SK-N-SH treated with all-trans-retinoic acid at 6 μM for 48 hours (cell line): ENCODE data around the gene CBLN3.

Experiments used
- ATAC-seq: fragments of 200-7000 bp; cut with Tn5 transposase; 3 replicates; pipeline ENCODE4 v1.9.1; 2020; ENCODE audit warnings: mild to moderate bottlenecking, moderate library complexity
- ARNTL ChIP-seq: fragments of 450-650 bp; formaldehyde crosslinking; IDR thresholded peaks from 2 replicates; pipeline ENCODE4 v1.5.0; 2020; ENCODE audit warnings: low read depth, mild to moderate bottlenecking, moderate library complexity, borderline replicate concordance
- BACH2 ChIP-seq: fragments of 250-450 bp; sonication (Bioruptor Pico); IDR thresholded peaks from 2 replicates; pipeline ENCODE4 v1.9.0; 2021; ENCODE audit warnings: mild to moderate bottlenecking, borderline replicate concordance
- ESRRG ChIP-seq: fragments of 250-450 bp; sonication (Bioruptor Pico); IDR thresholded peaks from 2 replicates; pipeline ENCODE4 v1.6.1; 2021; ENCODE audit warnings: mild to moderate bottlenecking
- GLIS3 ChIP-seq: fragments of 250-450 bp; sonication (Bioruptor Pico); IDR thresholded peaks from 2 replicates; pipeline ENCODE4 v1.5.0; 2020; ENCODE audit warnings: mild to moderate bottlenecking, moderate library complexity
- ISL1 ChIP-seq: fragments of 250-450 bp; sonication (Bioruptor Pico); IDR thresholded peaks from 2 replicates; pipeline ENCODE4 v2.1.2; 2022; ENCODE audit warnings: mild to moderate bottlenecking, moderate library complexity
- RARB ChIP-seq: fragments of 250-450 bp; sonication (Bioruptor Pico); IDR thresholded peaks from 2 replicates; pipeline ENCODE4 v1.8.0; 2021; ENCODE audit warnings: mild to moderate bottlenecking, moderate library complexity
- SNAI2 ChIP-seq: fragments of 250-450 bp; sonication (Bioruptor Pico); IDR thresholded peaks from 2 replicates; pipeline ENCODE4 v1.5.0; 2020; ENCODE audit warnings: mild to moderate bottlenecking, moderate library complexity
- TCF4 ChIP-seq: fragments of 250-450 bp; sonication (Bioruptor Pico); IDR thresholded peaks from 2 replicates; pipeline ENCODE4 v1.8.0; 2021; ENCODE audit warnings: mild to moderate bottlenecking, moderate library complexity, borderline replicate concordance
- TOX ChIP-seq: fragments of 250-450 bp; sonication (Bioruptor Pico); IDR thresholded peaks from 2 replicates; pipeline ENCODE4 v1.8.0; 2021; ENCODE audit warnings: mild to moderate bottlenecking, moderate library complexity, borderline replicate concordance
- ZC3H10 ChIP-seq: fragments of 250-450 bp; sonication (Bioruptor Pico); IDR thresholded peaks from 2 replicates; pipeline ENCODE4 v1.5.1; 2021; ENCODE audit warnings: mild to moderate bottlenecking, moderate library complexity
- ZFP3 ChIP-seq: fragments of 250-450 bp; sonication (Bioruptor Pico); IDR thresholded peaks from 2 replicates; pipeline ENCODE4 v1.5.0; 2020; ENCODE audit warnings: mild to moderate bottlenecking, moderate library complexity
- ZFP30 ChIP-seq: fragments of 450-650 bp; formaldehyde crosslinking; IDR thresholded peaks from 2 replicates; pipeline ENCODE4 v1.5.0; 2022; ENCODE audit warnings: mild to moderate bottlenecking, moderate library complexity
- ZNF565 ChIP-seq: fragments of 450-650 bp; formaldehyde crosslinking; conservative IDR thresholded peaks from 2 replicates; pipeline ENCODE4 v1.5.0; 2020; ENCODE audit warnings: low read depth, mild to moderate bottlenecking, moderate library complexity
- ZNF70 ChIP-seq: fragments of 450-650 bp; formaldehyde crosslinking; IDR thresholded peaks from 2 replicates; pipeline ENCODE4 v1.5.0; 2020; ENCODE audit warnings: mild to moderate bottlenecking, moderate library complexity
- ZNF8 ChIP-seq: fragments of 450-650 bp; formaldehyde crosslinking; IDR thresholded peaks from 2 replicates; pipeline ENCODE4 v1.5.0; 2020; ENCODE audit warnings: mild to moderate bottlenecking, moderate library complexity
- TF ChIP-seq, protein P1 (sequence below): fragments of 250-450 bp; sonication (Bioruptor Pico); IDR thresholded peaks from 2 replicates; pipeline ENCODE4 v1.8.0; 2020; ENCODE audit warnings: mild to moderate bottlenecking, moderate library complexity, borderline replicate concordance
- TF ChIP-seq, protein P2 (sequence below): fragments of 250-450 bp; sonication (Bioruptor Pico); IDR thresholded peaks from 2 replicates; pipeline ENCODE4 v1.8.0; 2021; ENCODE audit warnings: low read depth, mild to moderate bottlenecking, moderate library complexity, borderline replicate concordance
- TF ChIP-seq, protein P3 (sequence below): fragments of 250-450 bp; sonication (Bioruptor Pico); IDR thresholded peaks from 2 replicates; pipeline ENCODE4 v1.5.1; 2021; ENCODE audit warnings: mild to moderate bottlenecking, moderate library complexity
- TF ChIP-seq, protein P4 (sequence below): fragments of 250-450 bp; sonication (Bioruptor Pico); IDR thresholded peaks from 2 replicates; pipeline ENCODE4 v1.5.1; 2020; ENCODE audit warnings: low read depth, mild to moderate bottlenecking, moderate library complexity

The CBLN3 gene

DNA sequence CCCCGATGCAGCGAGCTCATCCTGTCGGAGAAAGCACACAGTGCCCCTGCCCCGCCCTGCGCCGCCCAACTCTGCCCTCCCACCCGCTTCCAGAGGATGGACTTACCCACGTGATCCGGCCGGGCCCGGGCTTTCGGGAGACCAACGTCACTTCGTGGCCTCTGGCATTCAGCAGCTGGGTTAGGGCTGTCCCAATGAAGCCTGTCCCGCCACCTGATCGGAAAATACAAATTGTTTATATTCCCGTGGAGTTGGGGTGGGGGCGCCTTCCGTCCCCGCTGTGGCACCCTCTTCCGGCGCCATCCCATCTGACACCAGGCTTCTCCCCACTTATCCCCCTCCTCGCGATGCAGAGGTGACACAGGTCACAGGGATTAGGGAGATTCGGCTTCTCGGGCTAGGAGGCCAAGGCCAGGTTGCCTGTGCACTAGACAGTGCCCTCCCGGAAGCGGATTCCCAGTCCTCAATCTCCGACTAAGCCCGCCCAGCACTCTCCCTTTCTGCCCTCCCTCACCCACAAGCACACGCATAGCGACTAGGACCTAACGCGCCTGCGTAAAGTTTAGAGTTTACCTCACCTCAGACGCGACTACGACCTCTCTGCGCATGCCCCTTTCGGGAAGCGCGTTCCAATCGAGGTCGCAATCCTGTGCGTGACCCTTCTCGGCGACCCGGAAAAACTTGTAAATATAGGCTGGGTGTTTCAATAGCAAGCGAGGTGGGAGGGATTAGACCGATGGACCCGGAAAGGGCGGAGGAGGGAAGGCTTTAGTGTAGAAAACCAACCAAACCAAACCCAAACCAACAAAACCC, 13.0 kb upstream of the CBLN3 start, which contains the start of gene SDR39U1:
Gene SDR39U1 (minus strand): TSS at position 537 of the 813 bp plus-strand sequence. CDS start 7 bp downstream, at position 530.
- ATAC-seq = peak; percentile 94
- peak; percentile 94 for TF ChIP-seq ZFP3
- 0 out of 2 replicates have a peak, but pooled peaks have one; percentile 11 for TF ChIP-seq ZC3H10 (CRISPR knock-in tag)
- TF ChIP-seq, protein P1, sequence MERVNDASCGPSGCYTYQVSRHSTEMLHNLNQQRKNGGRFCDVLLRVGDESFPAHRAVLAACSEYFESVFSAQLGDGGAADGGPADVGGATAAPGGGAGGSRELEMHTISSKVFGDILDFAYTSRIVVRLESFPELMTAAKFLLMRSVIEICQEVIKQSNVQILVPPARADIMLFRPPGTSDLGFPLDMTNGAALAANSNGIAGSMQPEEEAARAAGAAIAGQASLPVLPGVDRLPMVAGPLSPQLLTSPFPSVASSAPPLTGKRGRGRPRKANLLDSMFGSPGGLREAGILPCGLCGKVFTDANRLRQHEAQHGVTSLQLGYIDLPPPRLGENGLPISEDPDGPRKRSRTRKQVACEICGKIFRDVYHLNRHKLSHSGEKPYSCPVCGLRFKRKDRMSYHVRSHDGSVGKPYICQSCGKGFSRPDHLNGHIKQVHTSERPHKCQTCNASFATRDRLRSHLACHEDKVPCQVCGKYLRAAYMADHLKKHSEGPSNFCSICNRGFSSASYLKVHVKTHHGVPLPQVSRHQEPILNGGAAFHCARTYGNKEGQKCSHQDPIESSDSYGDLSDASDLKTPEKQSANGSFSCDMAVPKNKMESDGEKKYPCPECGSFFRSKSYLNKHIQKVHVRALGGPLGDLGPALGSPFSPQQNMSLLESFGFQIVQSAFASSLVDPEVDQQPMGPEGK (CRISPR knock-in tag) = no peak
- no peak for TF ChIP-seq ESRRG (CRISPR knock-in tag)
- no peak for TF ChIP-seq ZFP30
- TF ChIP-seq TOX = no peak
- TF ChIP-seq, protein P2, sequence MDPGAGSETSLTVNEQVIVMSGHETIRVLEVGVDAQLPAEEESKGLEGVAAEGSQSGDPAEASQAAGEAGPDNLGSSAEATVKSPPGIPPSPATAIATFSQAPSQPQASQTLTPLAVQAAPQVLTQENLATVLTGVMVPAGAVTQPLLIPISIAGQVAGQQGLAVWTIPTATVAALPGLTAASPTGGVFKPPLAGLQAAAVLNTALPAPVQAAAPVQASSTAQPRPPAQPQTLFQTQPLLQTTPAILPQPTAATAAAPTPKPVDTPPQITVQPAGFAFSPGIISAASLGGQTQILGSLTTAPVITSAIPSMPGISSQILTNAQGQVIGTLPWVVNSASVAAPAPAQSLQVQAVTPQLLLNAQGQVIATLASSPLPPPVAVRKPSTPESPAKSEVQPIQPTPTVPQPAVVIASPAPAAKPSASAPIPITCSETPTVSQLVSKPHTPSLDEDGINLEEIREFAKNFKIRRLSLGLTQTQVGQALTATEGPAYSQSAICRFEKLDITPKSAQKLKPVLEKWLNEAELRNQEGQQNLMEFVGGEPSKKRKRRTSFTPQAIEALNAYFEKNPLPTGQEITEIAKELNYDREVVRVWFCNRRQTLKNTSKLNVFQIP (CRISPR knock-in tag) = 0 out of 2 replicates have a peak, but pooled peaks have one; percentile 34
- TF ChIP-seq ZNF70 (CRISPR knock-in tag) = no peak
- TF ChIP-seq RARB (CRISPR knock-in tag) = no peak
- TF ChIP-seq, protein P3, sequence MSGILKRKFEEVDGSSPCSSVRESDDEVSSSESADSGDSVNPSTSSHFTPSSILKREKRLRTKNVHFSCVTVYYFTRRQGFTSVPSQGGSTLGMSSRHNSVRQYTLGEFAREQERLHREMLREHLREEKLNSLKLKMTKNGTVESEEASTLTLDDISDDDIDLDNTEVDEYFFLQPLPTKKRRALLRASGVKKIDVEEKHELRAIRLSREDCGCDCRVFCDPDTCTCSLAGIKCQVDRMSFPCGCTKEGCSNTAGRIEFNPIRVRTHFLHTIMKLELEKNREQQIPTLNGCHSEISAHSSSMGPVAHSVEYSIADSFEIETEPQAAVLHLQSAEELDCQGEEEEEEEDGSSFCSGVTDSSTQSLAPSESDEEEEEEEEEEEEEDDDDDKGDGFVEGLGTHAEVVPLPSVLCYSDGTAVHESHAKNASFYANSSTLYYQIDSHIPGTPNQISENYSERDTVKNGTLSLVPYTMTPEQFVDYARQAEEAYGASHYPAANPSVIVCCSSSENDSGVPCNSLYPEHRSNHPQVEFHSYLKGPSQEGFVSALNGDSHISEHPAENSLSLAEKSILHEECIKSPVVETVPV (CRISPR knock-in tag) = no peak
- no peak for TF ChIP-seq ZNF8 (CRISPR knock-in tag)

DNA sequence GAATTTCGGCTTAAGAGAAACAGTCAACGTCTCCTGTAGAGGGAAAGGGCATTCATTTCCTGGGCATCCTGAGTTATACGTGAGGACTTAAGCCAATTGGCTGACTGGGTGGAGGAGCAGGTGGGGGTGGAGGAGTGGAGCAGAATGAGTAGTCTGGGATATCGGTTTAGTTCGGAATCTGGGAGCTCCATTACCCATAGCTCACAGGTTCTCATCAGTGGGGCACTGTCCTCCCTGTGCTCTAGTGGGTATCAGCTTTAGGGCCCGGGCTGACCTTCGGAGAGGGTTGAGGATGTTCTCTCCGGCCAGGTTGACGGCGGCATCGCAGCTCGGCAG, 12.4 kb upstream of the CBLN3 start:
- no peak for TF ChIP-seq ISL1
- no peak for TF ChIP-seq ZFP30
- TF ChIP-seq, protein P4, sequence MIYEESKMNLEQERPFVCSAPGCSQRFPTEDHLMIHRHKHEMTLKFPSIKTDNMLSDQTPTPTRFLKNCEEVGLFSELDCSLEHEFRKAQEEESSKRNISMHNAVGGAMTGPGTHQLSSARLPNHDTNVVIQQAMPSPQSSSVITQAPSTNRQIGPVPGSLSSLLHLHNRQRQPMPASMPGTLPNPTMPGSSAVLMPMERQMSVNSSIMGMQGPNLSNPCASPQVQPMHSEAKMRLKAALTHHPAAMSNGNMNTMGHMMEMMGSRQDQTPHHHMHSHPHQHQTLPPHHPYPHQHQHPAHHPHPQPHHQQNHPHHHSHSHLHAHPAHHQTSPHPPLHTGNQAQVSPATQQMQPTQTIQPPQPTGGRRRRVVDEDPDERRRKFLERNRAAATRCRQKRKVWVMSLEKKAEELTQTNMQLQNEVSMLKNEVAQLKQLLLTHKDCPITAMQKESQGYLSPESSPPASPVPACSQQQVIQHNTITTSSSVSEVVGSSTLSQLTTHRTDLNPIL (CRISPR knock-in tag) = no peak
- TF ChIP-seq TOX = no peak
- TF ChIP-seq ZNF8 (CRISPR knock-in tag) = no peak
- TF ChIP-seq TCF4 (CRISPR knock-in tag) = no peak
- no peak for TF ChIP-seq BACH2 (CRISPR knock-in tag)
- TF ChIP-seq ZNF565 (CRISPR knock-in tag) = no peak
- no peak for TF ChIP-seq ZFP3
- no peak for TF ChIP-seq ARNTL (CRISPR knock-in tag)
- TF ChIP-seq, protein P3 (CRISPR knock-in tag) = no peak
- TF ChIP-seq, protein P1 (CRISPR knock-in tag) = no peak
- peak; percentile 57 for ATAC-seq

DNA sequence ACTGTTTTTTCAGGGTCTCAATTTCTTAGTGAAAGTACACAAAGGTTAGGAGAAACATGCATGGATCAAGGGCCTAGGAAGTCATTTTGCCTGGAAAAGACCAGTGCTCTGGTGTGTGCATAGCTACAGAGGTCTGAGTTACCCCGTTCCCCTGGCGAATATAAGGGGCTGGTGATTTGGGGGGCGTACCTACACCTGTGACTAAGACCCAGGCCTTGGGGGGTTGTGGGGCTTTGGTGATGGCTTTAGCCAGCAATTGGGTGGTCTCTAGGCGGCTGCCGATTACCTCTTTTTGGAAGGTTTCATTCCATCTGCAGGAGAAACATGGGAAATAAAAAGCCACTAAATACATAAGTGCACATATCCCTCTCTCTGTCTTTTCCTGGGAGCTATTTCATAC, 12.0 kb upstream of the CBLN3 start:
- TF ChIP-seq, protein P3 (CRISPR knock-in tag) = no peak
- TF ChIP-seq ZFP3 = no peak
- no peak for TF ChIP-seq SNAI2 (CRISPR knock-in tag)
- TF ChIP-seq ZC3H10 (CRISPR knock-in tag) = no peak
- TF ChIP-seq GLIS3 (CRISPR knock-in tag) = no peak
- TF ChIP-seq ESRRG (CRISPR knock-in tag) = no peak
- no peak for TF ChIP-seq ZNF8 (CRISPR knock-in tag)
- TF ChIP-seq, protein P4 (CRISPR knock-in tag) = no peak
- no peak for ATAC-seq
